ENCODE results near the gene USP25. TPM values are rescaled to one million over a fixed set of nuclear protein-coding genes. Genes with fewer than 3 reads are reported as not detected.

The USP25 gene
- total and polyA plus RNA-seq, 2 of the 8 experiments (the other 6 are each of a cell fraction or from before 2014, with no cell fraction given), result 11.2 to 48.1 TPM

- Histone ChIP-seq H3K4me1 (replicated peaks in 1 of 4; ENCODE audit: control insufficient read depth in 3 of 4, insufficient read depth in 4 of 4, low read length in 3 of 4) (no peaks in the 10 kb centered on the region), H4K91ac (replicated peaks; ENCODE audit: insufficient read length, low read length) (no peak overlapping the region), H3K14ac (ENCODE audit: insufficient read length) (no peak overlapping the region), H3K4ac (replicated peaks; ENCODE audit: insufficient read length, low read depth, low read length) (no peak overlapping the region), H3K79me1 (ENCODE audit: low read depth, low read length) (no peaks in the 10 kb centered on the region; the same call in 1 of the 2 replicates), H3K9me3 (ENCODE audit: insufficient read depth in 2 of 2, low read depth in 1 of 2, low read length in 1 of 2) (no peaks in the 10 kb centered on the region), H3K79me2 (ENCODE audit: control insufficient read depth in 1 of 2, insufficient read depth in 2 of 2, low read length in 2 of 2) (no peaks in the 10 kb centered on the region), H3K27me3 (replicated peaks in 1 of 4; ENCODE audit: control insufficient read depth in 3 of 4, extremely low read depth in 1 of 4, insufficient read depth in 3 of 4, low read length in 3 of 4) (no peaks in the 10 kb centered on the region), H2AK5ac (ENCODE audit: low read depth, low read length) (no peak overlapping the region), H4K20me1 (replicated peaks in 1 of 2; ENCODE audit: control insufficient read depth in 1 of 2, insufficient read depth in 2 of 2, low read length in 2 of 2) (peaks cover 0 to 1% of the 10 kb centered on the region in 2 experiments), H2AFZ (ENCODE audit: low read length) (no peak overlapping the region), H4K8ac (ENCODE audit: extremely low read depth, insufficient read depth, low read length) (no peak overlapping the region), H3K18ac (ENCODE audit: extremely low read depth, low read length) (no peak overlapping the region), H2BK12ac (ENCODE audit: low read depth, low read length) (no peak overlapping the region), H3K9ac (replicated peaks in 1 of 4; ENCODE audit: extremely low read depth in 1 of 4, low read depth in 3 of 4, low read length in 3 of 4) (no peak overlapping the region), H3K4me2 (ENCODE audit: insufficient read depth in 1 of 2, low read depth in 2 of 2, low read length in 2 of 2) (no peak overlapping the region), H3K4me3 (ENCODE audit: extremely low read depth in 1 of 4, insufficient read depth in 2 of 4, low read depth in 3 of 4, low read length in 4 of 4) (no peak overlapping the region), H2BK20ac (ENCODE audit: low read length) (no peak overlapping the region), H2BK15ac (ENCODE audit: low read length) (no peak overlapping the region), H3K23me2 (ENCODE audit: low read depth, low read length) (no peaks in the 10 kb centered on the region), H3K36me3 (ENCODE audit: control insufficient read depth in 2 of 4, insufficient read depth in 4 of 4, low read length in 3 of 4) (peaks cover 0 to 3% (median 0%) of the 10 kb centered on the region in 4 experiments; a peak in 4 of 8 replicates), H2BK120ac (replicated peaks; ENCODE audit: low read depth, low read length) (no peak overlapping the region), H3K56ac (replicated peaks; ENCODE audit: insufficient read length, low read depth, low read length) (no peak overlapping the region), H4K5ac (ENCODE audit: insufficient read length, low read depth, low read length) (no peak overlapping the region), H3K27ac (ENCODE audit: low read depth, low read length) (no peak overlapping the region), H2BK5ac (ENCODE audit: low read depth, low read length) (no peak overlapping the region), H3K23ac (ENCODE audit: insufficient read length) (no peak overlapping the region)
- no peak for TF ChIP-seq GABPA (IDR thresholded peaks at IDR 0.05; ENCODE audit: borderline replicate concordance, insufficient read depth, low read length)
- TF ChIP-seq ATF2 (IDR thresholded peaks at IDR 0.05; ENCODE audit: low read length), result no peak
- TF ChIP-seq HDAC2 (IDR thresholded peaks at IDR 0.05; ENCODE audit: borderline replicate concordance in 1 of 2, low read depth in 2 of 2, low read length in 2 of 2), result no peak
- TF ChIP-seq GTF2F1 (IDR thresholded peaks at IDR 0.05; ENCODE audit: borderline replicate concordance, low read depth, low read length), result no peak
- no peak for TF ChIP-seq TBP (IDR thresholded peaks at IDR 0.05; ENCODE audit: low read depth, low read length)
- TF ChIP-seq JUND (IDR thresholded peaks at IDR 0.05; ENCODE audit: low read length), result no peak
- TF ChIP-seq FOSL1 (IDR thresholded peaks at IDR 0.05; ENCODE audit: insufficient read depth, low read depth, low read length), result no peak
- CTCF ChIA-PET (ENCODE audit: partially characterized antibody), result no interaction called here
- no peak for DNase-seq (ENCODE audit: low read depth in 1 of 2, low spot score in 2 of 2)
- WGBS, 2 experiments (ENCODE audit: extremely low coverage in 1 of 2, insufficient coverage in 1 of 2, insufficient read length in 1 of 2, insufficient replicate concordance in 2 of 2, low coverage in 1 of 2, low lambda C conversion rate in 2 of 2, missing lambda C conversion rate in 1 of 2), result 93% methylated on average over 2 of the region's 2 CpGs; no CpG with 5 or more reads in 1 of the 2 experiments
- POLR2A ChIA-PET (ENCODE audit: partially characterized antibody), result no interaction called here
- FAIRE-seq, result no peak
Measured at GRCh38 chr21:15849927-15850326, 120.1 kb downstream of the USP25 start.

Data from H1 (cell line).